ENCODE data around the gene HTR7.
"Not testable (repeated sequence)": the region's sequence is repeated elsewhere in the genome, so short reads cannot be mapped to it uniquely, and the experiment has no call there.

The HTR7 gene

DNA sequence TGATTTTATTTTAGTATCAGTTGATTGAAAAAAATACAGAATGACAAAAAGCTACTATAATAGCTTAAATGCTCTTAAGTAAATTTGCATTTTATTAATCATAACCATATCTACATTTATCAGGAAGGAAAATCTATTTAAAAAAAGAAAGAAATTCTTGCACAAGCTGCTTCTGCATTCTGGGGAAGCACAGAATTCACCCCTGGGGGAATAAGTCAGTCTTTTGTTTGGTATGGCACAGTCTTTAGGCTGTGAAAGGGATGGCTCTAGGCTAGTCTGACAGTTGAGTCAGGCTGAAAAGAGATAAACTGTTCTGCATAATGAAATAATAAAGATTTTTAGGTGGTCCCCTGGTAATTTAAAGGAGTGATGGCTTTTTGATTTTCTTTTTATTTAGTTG, 37.9 kb downstream of the HTR7 start:
- Histone ChIP-seq H3K4me3 (ENCODE audit: low read depth in 1 of 2, low read length in 2 of 2) (no peak overlapping the region), H3K27me3 (ENCODE audit: control insufficient read depth in 1 of 2, insufficient read depth in 2 of 2, low read length in 2 of 2) (no peaks in the 10 kb centered on the region), H3K4me1 (ENCODE audit: insufficient read depth, low read length) (no peaks in the 10 kb centered on the region), H3K9ac (ENCODE audit: low read length) (no peak overlapping the region), H3K27ac (ENCODE audit: low read depth, low read length) (no peak overlapping the region), H3K36me3 (ENCODE audit: insufficient read depth, low read length) (no peaks in the 10 kb centered on the region), H3K9me3 (ENCODE audit: low read length) (no peaks in the 10 kb centered on the region)

- Histone ChIP-seq H3K4me3 (ENCODE audit: low read depth in 1 of 2, low read length in 2 of 2) (no peak overlapping the region), H3K27me3 (ENCODE audit: control insufficient read depth in 1 of 2, insufficient read depth in 2 of 2, low read length in 2 of 2) (no peaks in the 10 kb centered on the region), H3K4me1 (ENCODE audit: insufficient read depth, low read length) (no peaks in the 10 kb centered on the region), H3K27ac (ENCODE audit: low read depth, low read length) (no peak overlapping the region), H3K9me3 (ENCODE audit: low read length) (no peaks in the 10 kb centered on the region), H3K9ac (ENCODE audit: low read length) (no peak overlapping the region), H3K36me3 (ENCODE audit: insufficient read depth, low read length) (no peaks in the 10 kb centered on the region)
These were observed 39.1 kb downstream of the HTR7 start for GRCh38 chr10:90818736-90819135.

DNA sequence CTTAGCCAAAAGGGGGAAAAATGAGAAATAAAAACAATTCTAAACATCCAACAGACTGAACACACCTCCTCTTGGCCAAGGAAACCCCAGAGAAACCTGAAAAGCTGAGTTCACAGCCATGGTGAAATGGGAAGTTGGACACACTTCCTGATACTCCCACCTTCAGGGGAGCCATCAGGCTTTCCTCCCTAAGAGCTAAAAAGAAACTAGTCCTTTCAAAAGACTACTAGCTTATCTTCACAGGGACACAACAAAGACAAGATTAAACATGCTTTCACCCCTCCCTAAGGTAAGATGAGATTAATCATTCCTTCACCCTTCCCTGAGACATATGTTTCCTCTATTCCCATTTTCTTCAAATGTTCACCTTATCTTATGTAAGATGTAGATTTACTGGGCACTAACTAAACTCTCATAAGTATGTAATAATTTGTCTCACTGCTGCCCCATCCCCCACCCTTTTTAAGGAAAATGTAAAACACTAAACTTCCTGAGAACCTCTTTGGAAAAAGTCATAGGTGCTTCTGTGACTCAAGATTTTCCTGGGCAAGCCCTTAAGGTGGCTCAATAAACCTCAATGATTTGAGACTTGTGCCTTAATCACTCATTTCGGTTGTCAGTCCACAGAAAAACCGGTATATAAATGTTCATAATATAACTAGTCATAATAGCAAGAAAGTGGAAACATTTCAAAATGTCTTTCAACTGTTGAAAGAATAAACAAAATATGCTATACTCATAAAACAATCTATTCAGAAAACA, 40.5 kb downstream of the HTR7 start:
- Histone ChIP-seq H3K27ac (ENCODE audit: low read depth, low read length) (no peak overlapping the region), H3K9me3 (ENCODE audit: low read length) (no peaks in the 10 kb centered on the region), H3K27me3 (ENCODE audit: control insufficient read depth in 1 of 2, insufficient read depth in 2 of 2, low read length in 2 of 2) (no peaks in the 10 kb centered on the region), H3K4me1 (ENCODE audit: insufficient read depth, low read length) (no peaks in the 10 kb centered on the region), H3K9ac (ENCODE audit: low read length) (no peak overlapping the region), H3K4me3 (ENCODE audit: low read depth in 1 of 2, low read length in 2 of 2) (no peak overlapping the region), H3K36me3 (ENCODE audit: insufficient read depth, low read length) (no peaks in the 10 kb centered on the region)

DNA sequence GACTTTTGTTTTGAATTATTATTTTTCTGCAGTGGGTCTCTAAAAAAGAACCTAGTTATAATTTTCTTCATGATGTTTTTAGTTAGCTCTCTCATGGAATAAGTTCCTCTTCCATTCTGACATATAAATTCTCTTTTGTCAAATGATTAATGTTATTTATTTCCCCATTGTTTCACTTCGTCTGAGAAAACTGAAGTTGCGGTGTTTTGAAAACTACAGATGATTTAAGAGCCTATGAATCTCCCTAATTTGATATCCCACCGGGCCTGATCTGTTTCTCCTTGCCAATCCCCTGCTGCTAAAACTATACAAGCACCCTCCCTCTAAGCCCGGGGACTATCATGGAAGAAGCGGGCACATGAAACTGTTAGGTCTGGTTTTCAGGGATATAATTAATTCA, 41.4 kb downstream of the HTR7 start:
- no peak overlapping the region for H3K4me3 ChIP-seq (ENCODE audit: low read depth in 1 of 2, low read length in 2 of 2)
- no peaks in the 10 kb centered on the region for H3K27me3 ChIP-seq (ENCODE audit: control insufficient read depth in 1 of 2, insufficient read depth in 2 of 2, low read length in 2 of 2)
- H3K9ac ChIP-seq (ENCODE audit: low read length): no peak overlapping the region
- no peaks in the 10 kb centered on the region for H3K36me3 ChIP-seq (ENCODE audit: insufficient read depth, low read length)
- no peak overlapping the region for H3K27ac ChIP-seq (ENCODE audit: low read depth, low read length)
- H3K9me3 ChIP-seq (ENCODE audit: low read length): no peaks in the 10 kb centered on the region
- H3K4me1 ChIP-seq (ENCODE audit: insufficient read depth, low read length): no peaks in the 10 kb centered on the region

DNA sequence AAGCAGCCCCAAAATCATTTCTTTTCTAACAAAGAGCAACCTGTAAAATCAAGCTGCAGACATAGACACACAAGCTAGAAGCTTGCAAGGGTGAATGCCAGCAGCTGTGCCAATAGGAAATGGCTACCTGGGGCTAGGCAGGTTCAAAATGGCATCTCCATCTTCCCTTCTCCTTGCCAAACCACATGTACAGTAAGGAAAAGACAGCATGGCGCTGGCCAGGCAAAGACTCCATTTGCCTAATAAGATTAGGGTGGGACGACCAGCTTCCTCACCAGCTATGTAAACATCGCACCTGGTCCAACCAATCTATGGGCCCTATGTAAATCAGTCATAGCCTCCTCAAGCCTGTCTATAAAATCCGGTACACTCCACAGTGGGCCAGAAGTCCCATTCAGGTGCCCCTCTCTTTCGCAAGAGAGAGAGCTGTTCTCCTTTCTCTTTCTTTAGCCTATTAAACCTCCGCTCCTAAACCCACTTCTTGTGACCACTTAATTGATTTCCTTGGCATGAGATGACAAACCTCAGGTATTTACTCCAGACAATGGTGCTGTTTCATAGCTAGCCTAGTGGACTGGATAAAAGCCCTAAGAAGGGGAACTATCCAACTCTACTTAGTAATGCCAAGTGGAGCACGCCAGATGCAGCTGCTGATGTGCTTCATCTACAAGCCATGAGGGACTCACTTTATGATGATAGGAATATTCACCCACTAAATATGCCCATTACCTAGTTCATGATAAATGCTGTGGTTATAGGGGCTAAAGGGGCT, 44.1 kb downstream of the HTR7 start:
- H3K27me3 ChIP-seq (ENCODE audit: control insufficient read depth in 1 of 2, insufficient read depth in 2 of 2, low read length in 2 of 2): no peaks in the 10 kb centered on the region
- no peak overlapping the region for H3K27ac ChIP-seq (ENCODE audit: low read depth, low read length)
- H3K4me1 ChIP-seq (ENCODE audit: insufficient read depth, low read length): no peaks in the 10 kb centered on the region
- H3K36me3 ChIP-seq (ENCODE audit: insufficient read depth, low read length): no peaks in the 10 kb centered on the region
- no peak overlapping the region for H3K9ac ChIP-seq (ENCODE audit: low read length)
- H3K4me3 ChIP-seq (ENCODE audit: low read depth in 1 of 2, low read length in 2 of 2): no peak overlapping the region
- H3K9me3 ChIP-seq (ENCODE audit: low read length): no peaks in the 10 kb centered on the region

DNA sequence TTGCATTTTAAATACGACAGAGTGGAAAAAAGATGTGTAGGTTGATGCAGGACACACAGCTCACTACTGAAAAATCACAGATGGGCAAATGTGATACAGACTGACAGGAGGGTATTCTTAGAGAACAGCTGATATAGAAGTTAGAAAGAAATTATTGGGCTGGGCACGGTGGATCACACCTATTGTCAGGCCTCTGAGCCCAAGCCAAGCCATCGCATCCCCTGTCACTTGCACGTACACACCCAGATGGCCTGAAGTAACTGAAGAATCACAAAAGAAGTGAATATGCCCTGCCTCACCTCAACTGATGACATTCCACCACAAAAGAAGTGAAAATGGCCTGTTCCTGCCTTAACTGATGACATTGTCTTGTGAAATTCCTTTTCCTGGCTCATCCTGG, 50.7 kb downstream of the HTR7 start:
- not testable (repeated sequence) for H3K36me3 ChIP-seq (ENCODE audit: insufficient read depth, low read length); H3K9ac ChIP-seq (ENCODE audit: low read length); H3K4me1 ChIP-seq (ENCODE audit: insufficient read depth, low read length); H3K4me3 ChIP-seq (ENCODE audit: low read depth in 1 of 2, low read length in 2 of 2); H3K9me3 ChIP-seq (ENCODE audit: low read length); H3K27ac ChIP-seq (ENCODE audit: low read depth, low read length); H3K27me3 ChIP-seq (ENCODE audit: control insufficient read depth in 1 of 2, insufficient read depth in 2 of 2, low read length in 2 of 2)

GRCh38 chr10:90806677-90807076, 51.2 kb downstream of the HTR7 start:
- no peak overlapping the region for H3K27ac ChIP-seq (ENCODE audit: low read depth, low read length)

DNA sequence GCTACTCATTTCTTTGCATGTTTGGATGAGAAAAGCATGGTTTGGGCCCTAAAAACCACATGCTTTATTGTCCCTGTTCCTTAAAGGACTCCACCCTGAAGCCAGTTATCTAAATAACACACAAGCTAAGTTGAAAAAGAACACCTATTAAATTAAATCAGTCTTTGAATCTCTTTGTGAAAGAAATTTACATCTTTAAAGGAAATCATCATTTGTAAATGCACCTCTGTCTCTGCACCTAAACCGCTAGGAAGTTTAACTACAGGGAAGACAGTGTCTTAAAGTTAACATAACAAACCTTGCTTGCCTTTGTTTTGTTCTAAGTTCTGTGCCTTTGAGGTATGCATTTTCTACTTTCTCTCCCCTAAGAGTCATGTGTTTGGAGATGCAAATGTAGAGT, 52.6 kb downstream of the HTR7 start:
- H3K4me1 ChIP-seq (ENCODE audit: insufficient read depth, low read length): no peaks in the 10 kb centered on the region
- H3K4me3 ChIP-seq (ENCODE audit: low read depth in 1 of 2, low read length in 2 of 2): no peak overlapping the region
- H3K27ac ChIP-seq (ENCODE audit: low read depth, low read length): no peak overlapping the region
- no peaks in the 10 kb centered on the region for H3K36me3 ChIP-seq (ENCODE audit: insufficient read depth, low read length)
- no peak overlapping the region for H3K9ac ChIP-seq (ENCODE audit: low read length)
- no peaks in the 10 kb centered on the region for H3K27me3 ChIP-seq (ENCODE audit: control insufficient read depth in 1 of 2, insufficient read depth in 2 of 2, low read length in 2 of 2)
- no peaks in the 10 kb centered on the region for H3K9me3 ChIP-seq (ENCODE audit: low read length)

More at GRCh38 chr10:90806677-90807076, 51.2 kb downstream of the HTR7 start:
- H3K36me3 ChIP-seq (ENCODE audit: insufficient read depth, low read length): no peaks in the 10 kb centered on the region
- H3K4me3 ChIP-seq (ENCODE audit: low read depth in 1 of 2, low read length in 2 of 2): no peak overlapping the region
- H3K9ac ChIP-seq (ENCODE audit: low read length): no peak overlapping the region
- no peaks in the 10 kb centered on the region for H3K4me1 ChIP-seq (ENCODE audit: insufficient read depth, low read length)
- no peaks in the 10 kb centered on the region for H3K9me3 ChIP-seq (ENCODE audit: low read length)
- H3K27me3 ChIP-seq (ENCODE audit: control insufficient read depth in 1 of 2, insufficient read depth in 2 of 2, low read length in 2 of 2): no peaks in the 10 kb centered on the region

GRCh38 chr10:90804354-90804753, 53.5 kb downstream of the HTR7 start:
- no peaks in the 10 kb centered on the region for H3K36me3 ChIP-seq (ENCODE audit: insufficient read depth, low read length)
- H3K27me3 ChIP-seq (ENCODE audit: control insufficient read depth in 1 of 2, insufficient read depth in 2 of 2, low read length in 2 of 2): no peaks in the 10 kb centered on the region
- H3K9ac ChIP-seq (ENCODE audit: low read length): no peak overlapping the region
- no peak overlapping the region for H3K27ac ChIP-seq (ENCODE audit: low read depth, low read length)
- H3K9me3 ChIP-seq (ENCODE audit: low read length): no peaks in the 10 kb centered on the region
- no peaks in the 10 kb centered on the region for H3K4me1 ChIP-seq (ENCODE audit: insufficient read depth, low read length)
- H3K4me3 ChIP-seq (ENCODE audit: low read depth in 1 of 2, low read length in 2 of 2): no peak overlapping the region

- Histone ChIP-seq H3K36me3 (ENCODE audit: insufficient read depth, low read length) (no peaks in the 10 kb centered on the region), H3K9ac (ENCODE audit: low read length) (no peak overlapping the region), H3K27ac (ENCODE audit: low read depth, low read length) (no peak overlapping the region), H3K4me3 (ENCODE audit: low read depth in 1 of 2, low read length in 2 of 2) (no peak overlapping the region), H3K27me3 (ENCODE audit: control insufficient read depth in 1 of 2, insufficient read depth in 2 of 2, low read length in 2 of 2) (no peaks in the 10 kb centered on the region), H3K9me3 (ENCODE audit: low read length) (no peaks in the 10 kb centered on the region), H3K4me1 (ENCODE audit: insufficient read depth, low read length) (no peaks in the 10 kb centered on the region)
These were observed 56.2 kb downstream of the HTR7 start for GRCh38 chr10:90801608-90802007.

GRCh38 chr10:90800232-90800796, 57.5 kb downstream of the HTR7 start:
- Histone ChIP-seq H3K4me1 (ENCODE audit: insufficient read depth, low read length) (no peaks in the 10 kb centered on the region), H3K36me3 (ENCODE audit: insufficient read depth, low read length) (no peaks in the 10 kb centered on the region), H3K27me3 (ENCODE audit: control insufficient read depth in 1 of 2, insufficient read depth in 2 of 2, low read length in 2 of 2) (no peaks in the 10 kb centered on the region), H3K9me3 (ENCODE audit: low read length) (no peaks in the 10 kb centered on the region), H3K4me3 (ENCODE audit: low read depth in 1 of 2, low read length in 2 of 2) (no peak overlapping the region), H3K27ac (ENCODE audit: low read depth, low read length) (no peak overlapping the region), H3K9ac (ENCODE audit: low read length) (no peak overlapping the region)
